Measurements from ENCODE around the gene FAH. TPM values are rescaled to one million over a fixed set of nuclear protein-coding genes. Genes with fewer than 3 reads are reported as not detected.

Gene FAH
- polyA plus RNA-seq, 3 donors, result 16.5 to 25.4 (median 24.0) TPM

DNA sequence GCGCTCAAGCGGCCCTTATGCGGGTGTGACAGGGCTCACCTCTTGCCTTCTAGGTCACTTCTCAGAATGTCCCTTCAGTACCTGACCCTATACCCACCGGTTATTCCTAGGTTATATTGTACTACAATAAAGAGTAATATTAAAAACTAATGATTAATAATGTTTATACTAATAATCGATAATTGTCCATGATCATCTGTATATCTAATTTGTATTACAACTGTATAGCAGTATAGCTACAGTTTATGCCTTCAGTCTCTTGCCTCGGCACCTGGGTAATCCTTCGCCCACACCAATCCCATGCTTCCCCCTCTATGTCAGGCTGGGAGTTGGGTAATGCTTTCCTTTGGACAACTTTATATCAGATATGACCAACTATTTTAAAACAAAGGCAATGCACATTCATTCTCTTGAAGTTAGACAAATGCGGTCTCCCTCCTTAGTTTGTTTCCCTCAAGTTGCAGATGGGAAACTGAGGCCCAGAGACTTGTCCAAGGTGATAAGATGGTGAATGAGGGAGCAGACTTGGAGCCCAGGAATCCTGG is 3.4 kb downstream of the FAH start:
- H4K20me1 ChIP-seq (ENCODE audit: insufficient read depth, low read length), result no peaks in the 10 kb centered on the region
- TF ChIP-seq, protein P1, sequence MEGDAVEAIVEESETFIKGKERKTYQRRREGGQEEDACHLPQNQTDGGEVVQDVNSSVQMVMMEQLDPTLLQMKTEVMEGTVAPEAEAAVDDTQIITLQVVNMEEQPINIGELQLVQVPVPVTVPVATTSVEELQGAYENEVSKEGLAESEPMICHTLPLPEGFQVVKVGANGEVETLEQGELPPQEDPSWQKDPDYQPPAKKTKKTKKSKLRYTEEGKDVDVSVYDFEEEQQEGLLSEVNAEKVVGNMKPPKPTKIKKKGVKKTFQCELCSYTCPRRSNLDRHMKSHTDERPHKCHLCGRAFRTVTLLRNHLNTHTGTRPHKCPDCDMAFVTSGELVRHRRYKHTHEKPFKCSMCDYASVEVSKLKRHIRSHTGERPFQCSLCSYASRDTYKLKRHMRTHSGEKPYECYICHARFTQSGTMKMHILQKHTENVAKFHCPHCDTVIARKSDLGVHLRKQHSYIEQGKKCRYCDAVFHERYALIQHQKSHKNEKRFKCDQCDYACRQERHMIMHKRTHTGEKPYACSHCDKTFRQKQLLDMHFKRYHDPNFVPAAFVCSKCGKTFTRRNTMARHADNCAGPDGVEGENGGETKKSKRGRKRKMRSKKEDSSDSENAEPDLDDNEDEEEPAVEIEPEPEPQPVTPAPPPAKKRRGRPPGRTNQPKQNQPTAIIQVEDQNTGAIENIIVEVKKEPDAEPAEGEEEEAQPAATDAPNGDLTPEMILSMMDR (IDR thresholded peaks at IDR 0.05), result no peak
- no peak overlapping the region for H2AFZ ChIP-seq (ENCODE audit: insufficient read depth, low read depth, low read length, poor library complexity, severe bottlenecking)
- no peaks in the 10 kb centered on the region for H3K27me3 ChIP-seq (ENCODE audit: control insufficient read depth in 2 of 2, insufficient read depth in 2 of 2, low read length in 2 of 2)
- no peak overlapping the region for H3K4me2 ChIP-seq (replicated peaks; ENCODE audit: extremely low read depth, low read length, poor library complexity, severe bottlenecking)
- H3K36me3 ChIP-seq (replicated peaks in 1 of 2; ENCODE audit: control insufficient read depth in 1 of 2, insufficient read depth in 2 of 2, low read length in 2 of 2), result peaks cover 0 to 9% of the 10 kb centered on the region in 2 donors
- peaks cover 63% of the 10 kb centered on the region for H3K4me1 Mint-ChIP-seq
- H3K4me3 ChIP-seq (replicated peaks in 1 of 3; ENCODE audit: low read depth in 2 of 3, low read length in 3 of 3), result no peak overlapping the region
- no peak for DNase-seq
- H3K27ac ChIP-seq (ENCODE audit: low read depth in 1 of 2, low read length in 2 of 2), result peak overlapping the region; percentile 31 to 74
- H3K36me3 Mint-ChIP-seq, result peaks cover 12 to 22% of the 10 kb centered on the region in 2 donors
- H3K27ac Mint-ChIP-seq, result peak overlapping the region in 6 of 7 donors; percentile 78 to 92 (median 88)
- no CpG with 5 or more reads among the region's 8 CpGs for WGBS (ENCODE audit: insufficient coverage)
- peak overlapping the region in 1 of 2 donors; percentile 24 for H3K4me3 Mint-ChIP-seq
- H3K79me2 ChIP-seq (ENCODE audit: insufficient read depth, low read length), result peaks cover 22% of the 10 kb centered on the region
- no peaks in the 10 kb centered on the region for H3K27me3 Mint-ChIP-seq (ENCODE audit: low read depth in 3 of 3)
- peaks cover 61 to 66% of the 10 kb centered on the region in 2 donors for H3K4me1 ChIP-seq (ENCODE audit: control insufficient read depth in 1 of 2, insufficient read depth in 2 of 2, low read length in 2 of 2)
- intact Hi-C loops (cut with micrococcal nuclease), result loop anchor here in 1 of 2 donors (10.0 kb wide), 1 partner anchor 1281 kb away; the partner anchor contains the start of gene MORF4L1
- no peaks in the 10 kb centered on the region for H3K9me3 ChIP-seq (replicated peaks in 1 of 2; ENCODE audit: control insufficient read depth in 1 of 2, insufficient read depth in 1 of 2, low read length in 2 of 2)
- H3K9ac ChIP-seq (ENCODE audit: insufficient read depth, low read length, poor library complexity, severe bottlenecking), result no peak overlapping the region
- H3K9me3 Mint-ChIP-seq, result no peaks in the 10 kb centered on the region

DNA sequence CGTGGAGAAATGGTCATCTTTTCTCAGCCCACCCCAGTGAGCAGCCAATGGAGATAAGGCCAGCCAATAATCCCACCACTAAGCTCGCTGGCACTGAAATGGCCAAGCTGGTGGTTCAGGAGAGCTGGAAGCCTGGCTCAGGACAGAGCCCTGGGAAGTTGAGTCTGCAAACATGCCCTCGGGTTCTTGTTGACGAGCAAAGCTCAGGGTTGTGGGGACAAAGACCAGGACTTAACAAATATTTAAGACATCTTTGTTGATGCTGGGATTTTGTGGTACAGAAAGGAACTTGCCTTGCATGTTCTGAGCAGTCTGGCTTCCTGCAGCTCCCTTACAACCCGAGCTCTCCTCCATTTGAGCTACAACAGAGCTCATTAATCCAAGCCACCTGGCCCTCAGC is 4.4 kb downstream of the FAH start:
- no peak overlapping the region for H3K4me2 ChIP-seq (replicated peaks; ENCODE audit: extremely low read depth, low read length, poor library complexity, severe bottlenecking)
- H3K27ac ChIP-seq (ENCODE audit: low read depth in 1 of 2, low read length in 2 of 2), result no peak overlapping the region
- peaks cover 22% of the 10 kb centered on the region for H3K79me2 ChIP-seq (ENCODE audit: insufficient read depth, low read length)
- no peak overlapping the region for H2AFZ ChIP-seq (ENCODE audit: insufficient read depth, low read depth, low read length, poor library complexity, severe bottlenecking)
- H3K4me1 Mint-ChIP-seq, result peaks cover 68% of the 10 kb centered on the region
- H3K9me3 Mint-ChIP-seq, result no peaks in the 10 kb centered on the region
- intact Hi-C loops (cut with micrococcal nuclease), result loop anchor here in 1 of 2 donors (10.0 kb wide), 1 partner anchor 1282 kb away; the partner anchor contains the start of gene MORF4L1
- H3K36me3 Mint-ChIP-seq, result peaks cover 16 to 25% of the 10 kb centered on the region in 2 donors
- H3K4me3 ChIP-seq (replicated peaks in 1 of 3; ENCODE audit: low read depth in 2 of 3, low read length in 3 of 3), result no peak overlapping the region
- peaks cover 0 to 12% of the 10 kb centered on the region in 2 donors for H3K36me3 ChIP-seq (replicated peaks in 1 of 2; ENCODE audit: control insufficient read depth in 1 of 2, insufficient read depth in 2 of 2, low read length in 2 of 2)
- H4K20me1 ChIP-seq (ENCODE audit: insufficient read depth, low read length), result no peaks in the 10 kb centered on the region
- no peak overlapping the region for H3K9ac ChIP-seq (ENCODE audit: insufficient read depth, low read length, poor library complexity, severe bottlenecking)
- TF ChIP-seq, protein P1 (IDR thresholded peaks at IDR 0.05), result no peak
- no peaks in the 10 kb centered on the region for H3K27me3 Mint-ChIP-seq (ENCODE audit: low read depth in 3 of 3)
- H3K9me3 ChIP-seq (replicated peaks in 1 of 2; ENCODE audit: control insufficient read depth in 1 of 2, insufficient read depth in 1 of 2, low read length in 2 of 2), result no peaks in the 10 kb centered on the region
- no peaks in the 10 kb centered on the region for H3K27me3 ChIP-seq (ENCODE audit: control insufficient read depth in 2 of 2, insufficient read depth in 2 of 2, low read length in 2 of 2)
- DNase-seq, result no peak
- WGBS (ENCODE audit: insufficient coverage), result 73% methylated on average over 4 of the region's 5 CpGs
- no peak overlapping the region for H3K27ac Mint-ChIP-seq
- H3K4me1 ChIP-seq (ENCODE audit: control insufficient read depth in 1 of 2, insufficient read depth in 2 of 2, low read length in 2 of 2), result peaks cover 67 to 71% of the 10 kb centered on the region in 2 donors
- H3K4me3 Mint-ChIP-seq, result no peak overlapping the region
